Dedifferentiated amniotic fluid mesenchymal stem cell (primary cell): ENCODE data around the gene PRR19.
A peak's percentile ranks its signal among the peaks of the same experiment; 100 is the strongest.

Experiments
- DNase-seq: peaks from one replicate; pipeline ENCODE4 v3.0.0-alpha.2; 2016; ENCODE audit errors: extremely low spot score

The PRR19 gene

GRCh38 chr19:42295342-42295741 lies 6.6 kb upstream of the PRR19 start:
- DNase-seq, result no peak

GRCh38 chr19:42295831-42296525 lies 6.0 kb upstream of the PRR19 start:
- DNase-seq, result peak; percentile 36

- no peak for DNase-seq
Observed at GRCh38 chr19:42297039-42297438, 4.9 kb upstream of the PRR19 start.

GRCh38 chr19:42303101-42303464 lies 1.2 kb downstream of the PRR19 start:
- no peak for DNase-seq

- DNase-seq, result no peak
Observed at GRCh38 chr19:42303876-42304275, 1.9 kb downstream of the PRR19 start.

GRCh38 chr19:42306646-42307045 lies 4.7 kb downstream of the PRR19 start:
- no peak for DNase-seq

GRCh38 chr19:42309686-42310085 lies 7.8 kb downstream of the PRR19 start:
- DNase-seq, result no peak

- DNase-seq, result no peak
Observed at GRCh38 chr19:42311657-42312056, 9.7 kb downstream of the PRR19 start.

- no peak for DNase-seq
Observed at GRCh38 chr19:42312370-42312769, 10.4 kb downstream of the PRR19 start.

GRCh38 chr19:42313096-42313839 lies 11.3 kb downstream of the PRR19 start, which contains the start of gene TMEM145:
TMEM145 (plus strand) TSS chr19:42313309; CDS start chr19:42313377, 68 bp downstream.
- DNase-seq, result peak; percentile 17

- no peak for DNase-seq
Observed at GRCh38 chr19:42313840-42314755, 12.2 kb downstream of the PRR19 start.

GRCh38 chr19:42315024-42315423 lies 13.1 kb downstream of the PRR19 start:
- DNase-seq, result no peak

GRCh38 chr19:42316223-42317211 lies 14.6 kb downstream of the PRR19 start:
- no peak for DNase-seq

GRCh38 chr19:42317535-42317934 lies 15.6 kb downstream of the PRR19 start:
- DNase-seq, result no peak

GRCh38 chr19:42322305-42322704 lies 20.4 kb downstream of the PRR19 start:
- DNase-seq, result no peak

GRCh38 chr19:42323473-42323851 lies 21.5 kb downstream of the PRR19 start:
- DNase-seq, result no peak

- no peak for DNase-seq
Observed at GRCh38 chr19:42323852-42324654, 22.1 kb downstream of the PRR19 start.

GRCh38 chr19:42324655-42325307 lies 22.8 kb downstream of the PRR19 start:
- DNase-seq, result no peak

- peak; percentile 99 for DNase-seq
Observed at GRCh38 chr19:42325308-42325895, 23.5 kb downstream of the PRR19 start, which contains the start of gene MEGF8. MEGF8 (plus strand) TSS chr19:42325635; CDS start chr19:42326244, 609 bp downstream.
